GM18858 (cell line): ENCODE data around the gene MXD3.

ENCODE experiments used
- ATAC-seq: cut with Tn5 transposase; IDR thresholded peaks from one replicate; pipeline ENCODE4 v1.9.1; 2021; ENCODE audit not compliant: unreplicated experiment

MXD3 gene

DNA sequence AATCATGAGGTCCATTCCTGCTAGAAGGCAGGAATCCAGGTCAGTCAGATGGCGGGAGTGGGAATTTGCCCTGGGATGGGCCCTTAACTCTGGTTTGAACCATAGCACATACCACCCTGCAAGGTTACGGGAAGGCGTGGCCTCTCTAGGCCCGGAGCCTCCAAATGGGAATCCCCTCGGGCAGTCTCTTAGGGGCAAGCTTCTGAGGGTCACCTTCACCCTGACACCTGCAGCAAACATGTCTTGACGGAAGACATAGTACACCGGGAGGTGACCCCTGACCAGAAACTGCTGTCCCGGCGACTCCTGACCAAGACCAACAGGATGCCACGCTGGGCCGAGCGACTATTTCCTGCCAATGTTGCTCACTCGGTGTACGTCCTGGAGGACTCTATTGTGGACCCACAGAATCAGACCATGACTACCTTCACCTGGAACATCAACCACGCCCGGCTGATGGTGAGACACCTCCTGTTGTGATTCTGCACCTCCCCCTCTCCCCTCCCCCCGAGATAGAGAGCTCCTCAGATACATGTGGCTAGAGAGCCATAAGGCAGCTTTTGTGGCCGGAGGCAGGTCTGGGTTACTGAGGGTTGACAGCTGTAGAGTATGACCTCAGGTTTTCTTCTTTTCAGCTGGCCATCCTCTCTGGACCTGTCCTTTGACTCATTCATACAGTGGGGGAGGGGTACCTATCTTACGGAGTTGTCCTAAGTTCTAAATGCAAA lies 7.1 kb downstream of the MXD3 start:
- no peak for ATAC-seq

DNA sequence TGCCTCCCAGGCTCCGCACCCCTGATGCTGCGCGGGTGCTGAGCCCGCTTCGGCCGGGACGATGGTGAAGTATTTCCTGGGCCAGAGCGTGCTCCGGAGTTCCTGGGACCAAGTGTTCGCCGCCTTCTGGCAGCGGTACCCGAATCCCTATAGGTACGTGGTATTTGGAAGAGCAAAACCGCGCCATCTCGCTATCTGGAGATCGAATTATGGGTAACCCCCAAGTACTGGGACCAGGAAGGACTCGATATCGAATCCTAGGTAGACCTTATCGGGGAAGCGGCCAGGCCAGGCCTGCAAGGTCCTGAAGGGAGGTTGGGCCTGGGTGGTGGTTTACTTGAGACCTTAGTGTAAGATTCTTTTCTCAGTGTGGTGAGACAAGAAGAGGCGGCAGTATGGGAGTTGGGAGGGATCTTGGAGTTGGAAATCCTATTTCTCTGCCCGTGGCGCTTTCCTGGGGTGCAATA lies 7.7 kb downstream of the MXD3 start:
- ATAC-seq, result no peak

DNA sequence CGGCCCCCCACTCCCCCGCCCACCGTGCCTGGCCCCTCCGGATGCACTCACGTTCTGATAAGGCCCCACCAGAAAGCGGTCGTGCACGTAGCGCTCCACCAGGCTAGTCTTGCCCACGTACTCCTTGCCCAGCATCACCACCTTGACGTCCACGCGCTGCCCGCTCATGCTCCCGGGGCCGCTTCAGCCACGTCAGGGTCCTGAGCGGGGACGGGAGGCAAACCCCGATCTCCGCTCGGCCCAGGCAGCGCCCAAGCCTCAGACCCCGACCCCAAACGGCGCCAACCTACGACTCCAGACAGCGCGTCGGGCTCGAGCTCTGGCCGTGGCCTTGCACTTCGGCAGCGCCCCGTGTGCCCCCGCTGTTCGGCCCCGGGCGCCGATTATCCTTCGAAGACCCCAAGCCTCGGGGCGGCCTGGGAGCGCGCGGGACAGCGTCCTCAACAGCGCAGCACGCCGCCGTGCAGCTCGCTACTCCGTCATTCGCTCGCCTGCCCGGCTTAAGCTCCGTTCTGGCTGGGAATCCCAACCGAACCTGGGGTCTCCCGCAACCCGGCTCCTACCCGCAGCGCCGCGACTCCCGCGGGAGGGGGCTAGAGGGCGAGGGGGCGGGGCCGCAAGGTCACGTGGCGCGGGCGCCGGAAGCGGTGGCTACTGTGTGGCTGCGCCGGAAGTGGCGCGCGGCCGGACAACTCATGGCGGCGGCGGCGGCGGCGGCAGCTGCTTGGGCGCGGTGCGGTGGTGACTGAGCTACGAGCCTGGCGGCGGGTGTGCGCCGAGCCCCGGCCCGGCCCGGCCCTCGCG lies 8.4 kb downstream of the MXD3 start, which contains the start of the genes PRELID1 and RAB24:
PRELID1 (plus strand) TSS at position 679 of the 804 bp plus-strand sequence. CDS start 187 bp downstream, outside the sequence.
RAB24 (minus strand) TSS at position 599 of the 804 bp plus-strand sequence; CDS start at position 168, 431 bp downstream.
- no peak for ATAC-seq

DNA sequence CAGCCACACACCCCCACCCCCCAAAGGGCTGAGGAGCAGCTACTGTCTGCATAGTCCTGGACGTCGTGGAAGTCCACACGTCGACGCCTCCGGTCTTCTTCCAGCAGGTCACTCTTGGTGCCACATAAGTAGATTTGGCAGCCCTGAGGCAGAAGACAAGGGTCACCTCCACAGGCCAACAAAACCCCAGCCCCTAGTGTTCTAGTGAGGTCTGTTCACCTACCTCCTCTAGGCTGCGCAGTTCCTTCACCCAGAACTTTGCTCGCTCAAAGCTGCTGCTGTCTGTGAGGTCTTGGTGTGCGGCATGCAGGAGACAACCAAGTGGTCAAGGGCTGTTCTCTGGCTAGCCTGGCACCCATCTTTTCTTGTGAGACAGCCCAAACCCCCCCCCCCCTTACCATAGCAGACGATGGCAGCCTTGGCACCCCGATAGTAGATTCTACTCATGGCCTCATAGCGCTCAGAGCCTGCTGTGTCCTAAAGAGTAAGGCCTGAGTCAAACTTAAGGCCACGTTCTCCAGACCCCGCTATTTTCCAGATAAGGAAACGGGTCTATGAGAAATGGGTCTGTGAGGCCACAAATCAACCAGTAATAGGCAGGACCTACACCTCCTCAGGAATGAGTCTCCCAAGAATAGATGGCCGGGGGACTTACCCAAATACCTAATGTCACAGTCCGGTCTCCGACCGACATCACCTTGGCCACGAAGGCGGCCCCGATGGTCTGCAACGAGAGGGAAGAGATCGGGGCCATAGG lies 9.2 kb downstream of the MXD3 start:
- ATAC-seq, result no peak

DNA sequence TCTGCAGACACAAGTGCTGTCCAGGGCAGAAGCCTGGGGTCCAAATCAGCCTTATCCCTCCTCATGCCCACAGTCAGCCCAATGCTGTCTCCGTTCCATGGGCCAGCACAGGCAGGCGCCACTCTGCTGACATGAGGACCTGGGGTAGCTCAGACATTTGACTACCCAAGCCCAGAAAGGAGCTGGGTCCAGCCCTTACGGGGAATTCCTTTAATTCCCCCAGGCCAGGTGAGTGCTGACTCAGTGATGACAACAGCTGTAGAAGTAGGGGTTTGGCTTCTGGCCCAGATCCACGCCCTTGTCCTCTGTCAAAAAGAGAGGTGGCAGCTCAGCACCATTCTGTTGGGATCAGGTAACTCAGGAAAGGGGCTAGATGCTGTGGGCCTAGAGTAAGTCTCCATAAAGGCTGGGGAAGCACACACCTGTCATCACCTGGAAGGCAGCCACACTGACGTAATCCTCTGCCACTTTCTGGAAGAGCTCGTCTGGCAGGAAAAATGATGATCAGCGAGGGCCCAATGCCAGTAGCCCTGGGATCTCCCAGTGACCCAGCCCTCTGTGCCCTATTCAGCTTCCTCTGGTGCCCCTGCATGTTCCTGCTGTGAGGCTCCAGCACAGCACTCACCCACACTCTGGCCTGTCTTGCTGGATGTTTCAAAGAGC lies 10.1 kb downstream of the MXD3 start:
- ATAC-seq, result no peak

DNA sequence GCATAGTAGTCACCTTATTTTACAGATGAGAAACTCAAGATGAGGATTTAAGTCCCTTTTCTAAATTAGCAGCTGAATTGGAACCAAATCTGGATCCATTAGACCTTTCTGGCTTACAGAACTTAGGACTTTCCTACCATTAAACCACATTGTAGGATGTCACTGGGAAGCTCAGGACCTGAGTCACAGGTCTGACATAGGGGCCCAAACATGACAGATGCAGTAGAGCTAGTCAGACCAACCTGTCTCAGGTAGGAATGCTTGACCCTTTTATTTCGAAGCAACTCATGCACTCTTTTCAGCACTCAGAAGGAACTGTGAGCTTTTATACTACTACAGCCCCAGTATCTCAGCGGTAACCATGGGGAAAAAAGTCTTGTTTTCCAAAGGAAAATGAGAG lies 10.7 kb downstream of the MXD3 start:
- ATAC-seq, result no peak

DNA sequence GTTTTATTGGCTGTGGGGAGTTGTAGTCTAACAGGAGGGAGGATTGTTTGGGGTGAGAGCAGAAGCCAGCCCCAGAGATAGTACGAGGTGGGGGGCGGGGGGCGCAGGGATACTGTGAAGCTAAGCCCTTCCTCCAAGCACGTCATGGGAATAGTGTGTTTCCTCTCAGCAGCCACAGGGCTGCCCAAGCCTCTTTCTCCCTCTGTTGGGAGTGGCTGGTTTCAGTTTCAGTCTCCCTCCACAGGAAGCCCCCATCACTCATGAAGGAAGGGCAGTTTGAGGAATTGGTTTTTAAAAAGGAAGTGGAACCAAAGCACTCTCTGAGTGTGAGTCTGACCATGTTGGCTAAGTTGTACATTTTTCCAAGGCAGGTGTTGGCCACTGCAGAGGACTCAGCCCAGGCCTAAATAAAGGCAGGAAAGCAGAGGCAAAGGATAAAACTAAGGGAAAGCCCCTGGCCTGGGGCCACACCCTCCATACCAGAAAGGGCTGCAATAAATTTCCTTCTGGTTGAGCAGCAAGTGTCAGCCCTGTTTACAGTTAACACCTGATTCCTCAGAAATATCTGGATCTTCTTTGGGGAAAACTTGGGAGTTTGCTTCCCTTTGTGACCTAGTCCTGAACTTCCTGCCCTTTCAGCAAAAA lies 11.3 kb downstream of the MXD3 start:
- peak; percentile 40 for ATAC-seq

DNA sequence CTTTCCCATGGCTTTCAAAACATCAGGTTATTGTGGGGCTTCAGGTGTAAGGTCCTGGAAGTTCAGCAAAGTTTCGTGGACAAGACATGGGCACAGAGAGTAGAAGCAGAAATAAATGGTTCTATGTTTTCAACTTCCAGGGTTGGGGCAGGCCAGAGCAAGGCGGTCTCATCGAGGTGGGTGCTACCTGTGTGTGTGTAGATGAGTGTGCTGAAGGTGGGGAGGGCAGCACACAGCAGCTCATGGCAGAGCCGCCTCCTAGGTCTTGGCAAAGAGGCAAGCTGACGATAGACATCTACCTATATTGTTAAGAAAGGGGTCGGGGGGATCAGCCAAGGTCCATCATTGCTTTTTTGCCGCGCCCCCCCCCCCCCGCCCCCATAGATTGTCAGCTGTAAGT lies 12.0 kb downstream of the MXD3 start:
- ATAC-seq, result no peak

DNA sequence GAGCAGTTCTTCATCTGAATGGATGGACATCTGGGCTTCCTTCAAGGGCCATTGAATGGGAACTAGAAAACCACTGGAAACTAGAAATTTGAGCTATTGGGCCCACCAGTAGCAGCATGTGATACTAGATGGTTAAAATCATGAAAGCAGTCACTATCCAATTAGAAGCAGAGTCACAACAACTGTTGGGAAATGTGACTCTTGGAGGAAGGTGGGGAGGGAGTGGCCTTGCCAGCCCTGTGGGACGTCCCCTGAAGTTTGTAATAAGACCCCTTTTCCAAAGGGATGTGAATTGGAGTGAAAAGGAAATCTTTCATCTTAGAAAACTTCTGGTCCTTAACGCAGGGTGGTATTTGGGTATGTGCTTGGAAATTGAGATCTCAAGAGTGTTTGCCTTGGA lies 13.8 kb downstream of the MXD3 start:
- no peak for ATAC-seq

DNA sequence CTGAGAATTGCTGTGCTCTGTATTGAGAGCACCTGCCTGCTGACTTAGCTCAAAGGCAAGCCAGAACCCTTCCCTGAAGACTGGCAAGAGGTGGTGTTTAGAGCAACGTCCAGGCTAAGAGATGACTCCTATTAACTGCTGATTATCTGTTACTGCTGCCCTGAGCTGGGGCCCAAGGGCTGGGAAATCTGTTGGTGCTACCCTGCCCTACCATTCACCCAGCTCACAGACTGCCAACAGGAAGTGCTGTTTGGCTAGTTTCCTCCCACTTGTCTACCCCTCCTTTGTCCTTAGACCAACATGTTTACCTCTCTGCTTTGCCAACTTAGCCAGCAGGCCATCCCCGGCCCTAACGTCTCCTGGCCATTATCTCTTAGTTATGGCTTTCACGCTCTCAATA lies 15.1 kb downstream of the MXD3 start:
- no peak for ATAC-seq

DNA sequence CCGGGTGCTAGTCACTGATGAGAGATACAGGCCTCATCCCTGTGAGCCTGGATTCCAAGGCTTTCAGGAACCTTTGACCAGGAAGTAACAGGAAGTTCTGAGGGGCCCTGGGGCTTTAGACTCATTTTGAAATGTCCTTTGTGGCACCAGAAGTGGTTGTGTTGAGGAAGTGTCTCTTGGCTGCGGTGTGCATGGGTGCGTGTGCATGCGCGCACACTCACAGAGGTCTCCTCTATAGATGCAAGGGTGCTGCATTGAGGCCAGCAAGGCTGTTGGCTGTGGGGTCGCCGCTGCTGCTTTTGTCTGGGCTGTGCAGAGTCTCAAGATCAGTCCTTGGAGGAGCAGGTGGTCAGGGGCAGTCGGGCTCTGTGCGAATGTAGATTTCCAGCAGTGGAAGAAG lies 15.8 kb downstream of the MXD3 start:
- ATAC-seq, result no peak

DNA sequence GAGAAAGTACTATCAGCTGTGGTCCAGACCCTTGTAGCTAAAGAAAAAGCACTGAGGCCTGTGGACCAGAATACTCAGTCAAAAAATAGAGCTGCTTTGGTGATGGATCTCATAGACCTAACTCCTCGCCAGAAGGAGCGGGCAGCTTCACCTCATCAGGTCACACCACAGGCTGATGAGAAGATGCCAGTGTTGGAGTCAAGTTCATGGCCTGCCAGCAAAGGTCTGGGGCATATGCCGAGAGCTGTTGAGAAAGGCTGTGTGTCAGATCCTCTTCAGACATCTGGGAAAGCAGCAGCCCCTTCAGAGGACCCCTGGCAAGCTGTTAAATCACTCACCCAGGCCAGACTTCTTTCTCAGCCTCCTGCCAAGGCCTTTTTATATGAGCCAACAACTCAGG lies 17.1 kb downstream of the MXD3 start:
- ATAC-seq, result no peak

DNA sequence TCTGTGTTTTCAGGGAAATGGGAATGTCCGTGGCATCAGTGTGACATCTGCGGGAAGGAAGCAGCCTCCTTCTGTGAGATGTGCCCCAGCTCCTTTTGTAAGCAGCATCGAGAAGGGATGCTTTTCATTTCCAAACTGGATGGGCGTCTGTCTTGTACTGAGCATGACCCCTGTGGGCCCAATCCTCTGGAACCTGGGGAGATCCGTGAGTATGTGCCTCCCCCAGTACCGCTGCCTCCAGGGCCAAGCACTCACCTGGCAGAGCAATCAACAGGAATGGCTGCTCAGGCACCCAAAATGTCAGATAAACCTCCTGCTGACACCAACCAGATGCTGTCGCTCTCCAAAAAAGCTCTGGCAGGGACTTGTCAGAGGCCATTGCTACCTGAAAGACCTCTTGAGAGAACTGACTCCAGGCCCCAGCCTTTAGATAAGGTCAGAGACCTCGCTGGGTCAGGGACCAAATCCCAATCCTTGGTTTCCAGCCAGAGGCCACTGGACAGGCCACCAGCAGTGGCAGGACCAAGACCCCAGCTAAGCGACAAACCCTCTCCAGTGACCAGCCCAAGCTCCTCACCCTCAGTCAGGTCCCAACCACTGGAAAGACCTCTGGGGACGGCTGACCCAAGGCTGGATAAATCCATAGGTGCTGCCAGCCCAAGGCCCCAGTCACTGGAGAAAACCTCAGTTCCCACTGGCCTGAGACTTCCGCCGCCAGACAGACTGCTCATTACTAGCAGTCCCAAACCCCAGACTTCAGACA lies 17.7 kb downstream of the MXD3 start:
- ATAC-seq, result no peak

DNA sequence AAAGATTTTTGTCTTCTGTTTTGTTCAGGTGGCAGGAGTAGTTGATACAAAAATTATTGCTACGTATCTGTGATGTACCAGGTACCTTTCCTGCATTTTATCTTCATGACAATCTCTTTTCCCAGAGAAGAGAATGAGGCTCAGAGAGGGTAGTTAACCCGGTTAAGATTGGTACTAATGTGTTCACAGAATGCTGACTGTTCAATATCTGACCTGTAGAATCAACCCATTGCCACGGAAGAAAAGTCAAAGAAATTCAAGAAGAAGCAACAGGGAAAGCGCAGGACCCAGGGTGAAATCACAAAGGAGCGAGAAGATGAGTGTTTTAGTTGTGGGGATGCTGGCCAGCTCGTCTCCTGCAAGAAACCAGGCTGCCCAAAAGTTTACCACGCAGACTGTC lies 20.0 kb downstream of the MXD3 start:
- no peak for ATAC-seq

DNA sequence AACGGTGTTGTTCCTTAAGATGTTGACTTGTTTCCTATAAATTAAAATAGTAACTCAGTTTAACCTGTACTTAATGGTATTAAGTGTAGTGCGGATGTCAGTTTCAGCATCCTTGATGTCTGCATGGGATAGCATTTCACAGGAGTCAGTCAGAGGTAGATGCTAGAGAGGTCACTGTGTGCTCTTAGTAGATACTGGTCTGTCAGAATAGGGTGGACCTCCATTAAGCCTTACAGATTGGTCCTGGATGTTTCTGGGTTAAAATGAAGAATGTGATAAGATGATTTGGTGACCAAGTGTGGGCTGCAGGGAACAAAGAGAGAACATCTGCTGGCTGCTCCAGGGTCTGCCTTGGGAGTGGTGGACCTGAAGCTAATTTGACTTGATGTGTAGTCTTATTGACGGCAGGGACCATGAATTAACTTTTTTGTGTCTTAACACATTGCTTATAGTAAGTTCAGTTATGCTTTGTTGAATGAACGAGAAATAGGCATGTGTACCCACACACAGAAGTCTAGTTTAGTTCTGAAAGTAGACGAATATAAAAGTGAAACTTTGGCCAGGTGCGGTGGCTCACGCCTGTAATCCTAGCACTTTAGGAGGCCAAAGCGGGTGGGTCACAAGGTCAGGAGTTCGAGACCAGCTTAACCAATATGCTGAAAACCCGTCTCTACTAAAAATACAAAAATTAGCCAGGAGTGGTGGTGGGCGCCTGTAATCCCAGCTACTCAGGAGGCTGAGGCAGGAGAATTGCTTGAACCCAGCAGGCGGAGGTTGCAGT lies 20.7 kb downstream of the MXD3 start:
- ATAC-seq, result no peak

DNA sequence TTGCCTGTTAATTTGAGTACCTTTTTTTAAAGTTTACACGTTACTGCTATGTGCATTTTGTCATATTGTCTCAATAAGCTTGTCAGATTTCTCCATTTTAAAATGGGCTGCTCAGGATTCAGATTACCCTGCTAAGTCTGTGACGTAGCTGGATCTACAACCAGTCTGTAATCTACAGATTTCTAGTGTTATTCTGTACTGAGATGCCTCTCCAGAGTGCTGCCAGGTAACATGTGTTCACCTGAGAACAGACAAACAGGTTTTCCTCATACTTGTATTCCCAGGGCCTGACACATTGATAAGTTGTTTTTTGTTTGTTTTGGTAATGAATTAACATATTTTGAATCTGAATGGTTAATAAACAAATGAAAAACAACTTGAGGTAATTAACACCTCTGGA lies 23.5 kb downstream of the MXD3 start:
- no peak for ATAC-seq

DNA sequence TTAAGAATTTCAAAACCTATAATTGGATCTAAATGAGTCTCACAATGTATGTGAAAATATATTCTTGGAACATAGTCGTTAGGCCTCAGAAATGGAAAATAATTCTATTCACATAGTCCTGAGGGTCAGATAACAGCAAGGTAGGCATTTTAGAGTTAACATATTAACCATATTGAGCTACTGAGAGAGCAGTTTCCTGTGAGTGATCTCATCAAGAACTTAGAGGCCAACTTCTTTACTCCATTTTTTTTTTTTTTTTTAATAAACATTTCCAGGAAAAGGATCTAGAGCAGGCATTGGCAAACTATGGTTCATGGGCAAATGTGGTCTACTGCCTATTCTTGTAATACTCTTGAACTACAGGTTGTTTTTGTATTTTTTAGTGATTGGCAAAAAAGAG lies 34.8 kb downstream of the MXD3 start:
- ATAC-seq, result no peak

DNA sequence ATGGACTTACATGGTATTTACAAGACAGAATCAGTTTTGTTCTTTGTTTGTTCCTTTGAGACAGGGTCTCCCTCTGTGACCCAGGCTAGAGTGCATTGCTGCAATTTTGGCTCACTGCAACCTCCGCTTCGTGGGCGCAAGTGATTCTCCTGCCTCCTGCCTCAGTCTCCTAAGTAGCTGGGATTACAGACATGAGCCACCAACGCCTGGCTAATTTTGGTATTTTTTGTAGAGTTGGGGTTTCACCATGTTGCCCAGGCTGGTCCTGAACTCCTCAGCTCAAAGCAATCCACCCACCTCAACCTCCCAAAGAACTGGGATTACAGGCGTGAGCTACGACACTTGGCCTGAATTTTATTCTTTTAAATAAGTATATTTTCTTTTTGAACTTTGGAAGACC lies 35.8 kb downstream of the MXD3 start:
- no peak for ATAC-seq

DNA sequence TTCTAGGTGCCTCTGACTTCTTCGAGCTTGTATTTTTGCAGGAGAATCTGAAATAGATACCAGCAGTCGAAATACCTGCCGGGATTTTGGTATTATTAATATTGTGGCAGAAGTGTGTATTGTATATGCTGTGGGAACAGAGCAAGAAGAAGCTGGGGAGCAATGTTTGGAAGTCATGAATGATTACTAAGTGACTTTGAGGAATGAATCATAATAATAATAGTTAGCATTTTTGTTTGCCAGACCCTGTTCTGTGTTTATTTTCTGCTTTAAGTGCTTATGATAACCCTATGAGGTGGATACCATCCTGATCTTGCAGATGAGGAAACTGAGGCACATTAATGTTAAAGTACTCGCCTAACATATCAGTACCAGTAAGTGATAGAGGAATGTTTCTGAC lies 40.6 kb downstream of the MXD3 start:
- no peak for ATAC-seq
